Endodermal cell (in vitro differentiated cells): ENCODE data around the gene ACOX1. TPM values are rescaled to one million over a fixed set of nuclear protein-coding genes. Genes with fewer than 3 reads are reported as not detected.

Experiments used
- DNase-seq: peaks from one replicate; pipeline ENCODE4 v3.0.0-alpha.2; 2017
- H3K27ac ChIP-seq: 2 replicates; pipeline ENCODE4 v1.5.1; 2013; ENCODE audit warnings: mild to moderate bottlenecking, low read depth, low read length, moderate library complexity
- H3K27me3 ChIP-seq: 2 replicates; pipeline ENCODE4 v1.6.1; 2013; ENCODE audit warnings: mild to moderate bottlenecking, low read length, moderate library complexity; ENCODE audit not compliant: insufficient read depth, control insufficient read depth, poor library complexity, severe bottlenecking
- H3K36me3 ChIP-seq: 2 replicates; pipeline ENCODE4 v1.7.0; 2013; ENCODE audit warnings: mild to moderate bottlenecking, low read length, moderate library complexity; ENCODE audit not compliant: control insufficient read depth, insufficient read depth
- H3K4me1 ChIP-seq: one replicate; pipeline ENCODE4 v1.7.0; 2013; ENCODE audit warnings: low read length; ENCODE audit not compliant: control insufficient read depth, insufficient read depth
- H3K4me3 ChIP-seq: 2 replicates; pipeline ENCODE4 v1.5.1; 2013; ENCODE audit warnings: mild to moderate bottlenecking, low read length, moderate library complexity
- H3K9ac ChIP-seq: 2 replicates; pipeline ENCODE4 v1.6.1; 2013; ENCODE audit warnings: mild to moderate bottlenecking, low read length, moderate library complexity; ENCODE audit not compliant: poor library complexity, severe bottlenecking; ENCODE audit errors: extremely low read depth
- H3K9me3 ChIP-seq: 2 replicates; pipeline ENCODE4 v1.6.1; 2013; ENCODE audit warnings: mild to moderate bottlenecking, low read length, moderate library complexity; ENCODE audit not compliant: control insufficient read depth
- H3K27ac Mint-ChIP-seq: 2 replicates; pipeline ENCODE4 v1.8.0; 2020; ENCODE audit warnings: mixed read lengths
- H3K27me3 Mint-ChIP-seq: 2 replicates; pipeline ENCODE4 v1.8.0; 2021; ENCODE audit warnings: mild to moderate bottlenecking, mixed read lengths; ENCODE audit not compliant: insufficient read depth
- H3K36me3 Mint-ChIP-seq: 2 replicates; pipeline ENCODE4 v1.8.0; 2020; ENCODE audit warnings: low read depth, mixed read lengths
- H3K4me1 Mint-ChIP-seq: 2 replicates; pipeline ENCODE4 v1.8.0; 2020; ENCODE audit warnings: mixed read lengths
- H3K4me3 Mint-ChIP-seq: 2 replicates; pipeline ENCODE4 v1.8.0; 2020; ENCODE audit warnings: mild to moderate bottlenecking, moderate library complexity, mixed read lengths
- H3K9me3 Mint-ChIP-seq: 2 replicates; pipeline ENCODE4 v1.8.0; 2020; ENCODE audit warnings: mild to moderate bottlenecking, mixed read lengths
- WGBS, 2 experiments: methylation state at CpG; one replicate each; pipeline versions ENCODE4 v1.1.5 to v1.1.7; 2013; ENCODE audit warnings: missing lambda C conversion rate in 2 of 2, mixed read lengths in 1 of 2; ENCODE audit not compliant: insufficient coverage in 1 of 2, insufficient read length in 1 of 2; 5-methylcytosine and 5-hydroxymethylcytosine counted together
- total RNA-seq, 2 donors: library from RNA; stranded (reverse); fragmentation: NEBNext Ultra II Directional in 1 of 2; extraction: Animal tissue kit (Norgen Biotek cat#: 25700) in 1 of 2; gene quantifications; 2 replicates in 1 of 2; 3 replicates in 1 of 2; pipeline ENCODE4 v1.2.1, GENCODE V29; 2021
- TF ChIP-seq, protein P1 (sequence below): fragments of 200-600 bp; sonication (generic); conservative IDR thresholded peaks from 2 replicates; pipeline ENCODE4 v1.5.0; 2021; ENCODE audit warnings: antibody characterized with exemption, mild to moderate bottlenecking

ACOX1 gene
- total RNA-seq, 2 donors from 2014 or later, result 28.6 to 37.1 TPM

DNA sequence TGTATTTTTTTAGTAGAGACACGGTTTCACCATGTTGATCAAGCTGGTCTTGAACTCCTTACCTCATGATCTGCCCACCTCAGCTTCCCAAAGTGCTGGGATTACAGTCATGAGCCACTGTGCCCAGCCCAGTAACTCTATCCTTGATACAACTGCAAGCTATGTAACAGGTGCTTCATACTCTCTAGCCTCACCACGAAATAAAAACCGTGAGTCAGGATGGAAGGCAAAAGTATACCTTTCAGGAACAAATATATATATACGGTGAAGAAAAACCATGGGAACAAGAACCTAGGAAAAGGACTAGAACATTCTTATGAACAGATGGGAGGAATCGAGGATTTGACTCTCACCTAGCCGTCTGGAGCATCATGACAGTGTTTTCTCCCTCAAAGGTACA, 28.5 kb downstream of the ACOX1 start:
- Mint-ChIP-seq H3K36me3 (peaks cover 70% of the 10 kb centered on the region), H3K4me3 (no peak overlapping the region), H3K9me3 (no peaks in the 10 kb centered on the region), H3K27me3 (no peaks in the 10 kb centered on the region), H3K4me1 (no peaks in the 10 kb centered on the region), H3K27ac (no peak overlapping the region)
- Histone ChIP-seq H3K4me1 (no peaks in the 10 kb centered on the region), H3K27ac (no peak overlapping the region), H3K27me3 (no peaks in the 10 kb centered on the region), H3K9me3 (no peaks in the 10 kb centered on the region), H3K4me3 (no peak overlapping the region), H3K36me3 (peaks cover 82% of the 10 kb centered on the region), H3K9ac (no peak overlapping the region)
- no peak for DNase-seq
- 90 to 95% methylated on average over 4 to 6 of the region's 6 CpGs for WGBS, 2 experiments
- TF ChIP-seq, protein P1, sequence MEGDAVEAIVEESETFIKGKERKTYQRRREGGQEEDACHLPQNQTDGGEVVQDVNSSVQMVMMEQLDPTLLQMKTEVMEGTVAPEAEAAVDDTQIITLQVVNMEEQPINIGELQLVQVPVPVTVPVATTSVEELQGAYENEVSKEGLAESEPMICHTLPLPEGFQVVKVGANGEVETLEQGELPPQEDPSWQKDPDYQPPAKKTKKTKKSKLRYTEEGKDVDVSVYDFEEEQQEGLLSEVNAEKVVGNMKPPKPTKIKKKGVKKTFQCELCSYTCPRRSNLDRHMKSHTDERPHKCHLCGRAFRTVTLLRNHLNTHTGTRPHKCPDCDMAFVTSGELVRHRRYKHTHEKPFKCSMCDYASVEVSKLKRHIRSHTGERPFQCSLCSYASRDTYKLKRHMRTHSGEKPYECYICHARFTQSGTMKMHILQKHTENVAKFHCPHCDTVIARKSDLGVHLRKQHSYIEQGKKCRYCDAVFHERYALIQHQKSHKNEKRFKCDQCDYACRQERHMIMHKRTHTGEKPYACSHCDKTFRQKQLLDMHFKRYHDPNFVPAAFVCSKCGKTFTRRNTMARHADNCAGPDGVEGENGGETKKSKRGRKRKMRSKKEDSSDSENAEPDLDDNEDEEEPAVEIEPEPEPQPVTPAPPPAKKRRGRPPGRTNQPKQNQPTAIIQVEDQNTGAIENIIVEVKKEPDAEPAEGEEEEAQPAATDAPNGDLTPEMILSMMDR, result no peak

DNA sequence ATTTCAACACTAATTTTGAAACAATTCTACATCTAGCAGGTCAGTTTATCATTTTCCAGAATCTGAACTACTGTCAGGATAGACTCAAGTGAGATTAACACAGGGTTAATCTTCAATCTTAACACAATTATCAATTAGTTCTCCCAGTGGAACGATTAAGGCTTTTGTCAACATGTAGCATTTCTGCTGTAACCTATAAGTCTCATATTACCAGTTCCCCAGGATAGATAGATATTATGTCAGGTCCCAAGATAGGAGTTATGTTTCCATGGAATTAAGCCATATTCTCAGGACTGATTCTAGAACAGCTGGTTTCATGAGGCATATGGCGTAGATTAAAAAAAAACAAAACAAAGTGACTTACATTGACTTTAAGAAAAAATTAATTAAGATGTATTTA, 33.8 kb downstream of the ACOX1 start:
- H3K27ac Mint-ChIP-seq, result no peak overlapping the region
- peaks cover 8% of the 10 kb centered on the region for H3K4me1 Mint-ChIP-seq
- Histone ChIP-seq H3K36me3 (peaks cover 71% of the 10 kb centered on the region), H3K4me1 (no peaks in the 10 kb centered on the region), H3K27me3 (no peaks in the 10 kb centered on the region), H3K9ac (no peak overlapping the region), H3K27ac (no peak overlapping the region), H3K9me3 (no peaks in the 10 kb centered on the region), H3K4me3 (no peak overlapping the region)
- H3K27me3 Mint-ChIP-seq, result no peaks in the 10 kb centered on the region
- H3K36me3 Mint-ChIP-seq, result peaks cover 50% of the 10 kb centered on the region
- no peak overlapping the region for H3K4me3 Mint-ChIP-seq
- no peaks in the 10 kb centered on the region for H3K9me3 Mint-ChIP-seq
- DNase-seq, result no peak
- TF ChIP-seq, protein P1, result no peak
- 94 to 100% methylated on average over 1 of the region's 2 CpGs for WGBS, 2 experiments

DNA sequence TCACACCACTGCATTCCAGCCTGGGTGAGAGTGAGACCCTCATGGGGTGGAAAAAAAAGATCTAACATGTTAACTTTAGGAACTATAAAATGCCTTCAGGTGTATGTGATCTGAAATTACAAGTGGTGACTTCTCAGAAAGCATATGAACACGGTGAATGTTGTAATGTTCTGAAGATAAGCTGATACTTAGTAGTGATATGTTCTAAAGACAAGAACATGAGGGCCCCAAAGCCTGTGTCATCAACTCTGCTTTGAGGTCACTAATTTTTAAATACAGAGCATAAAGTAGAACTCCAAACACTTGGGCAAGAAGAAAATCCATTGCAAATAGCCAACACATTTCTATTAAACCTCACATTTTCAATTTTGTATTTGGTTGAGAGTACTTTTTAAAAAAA, 35.5 kb downstream of the ACOX1 start:
- H3K27ac Mint-ChIP-seq, result no peak overlapping the region
- peaks cover 36% of the 10 kb centered on the region for H3K36me3 Mint-ChIP-seq
- no peaks in the 10 kb centered on the region for H3K9me3 Mint-ChIP-seq
- Histone ChIP-seq H3K4me1 (no peaks in the 10 kb centered on the region), H3K9me3 (no peaks in the 10 kb centered on the region), H3K9ac (no peak overlapping the region), H3K4me3 (no peak overlapping the region), H3K27ac (no peak overlapping the region), H3K36me3 (peaks cover 56% of the 10 kb centered on the region), H3K27me3 (no peaks in the 10 kb centered on the region)
- no peak overlapping the region for H3K4me3 Mint-ChIP-seq
- H3K27me3 Mint-ChIP-seq, result no peaks in the 10 kb centered on the region
- TF ChIP-seq, protein P1, result no peak
- no peak for DNase-seq
- H3K4me1 Mint-ChIP-seq, result peaks cover 8% of the 10 kb centered on the region
- 93 to 100% methylated on average over 1 of the region's 1 CpG for WGBS, 2 experiments
